Glomerular endothelial cell (primary cell): ENCODE data around the gene UXT. TPM values are rescaled to one million over a fixed set of nuclear protein-coding genes. Genes with fewer than 3 reads are reported as not detected.

Experiments
- DNase-seq: peaks from one replicate; pipeline ENCODE4 v3.0.0-alpha.2; 2011; ENCODE audit warnings: low read depth, low spot score; ENCODE audit errors: extremely low read depth
- total RNA-seq: library from RNA; depleted of rRNA; stranded (reverse); fragments of >200 nt; gene quantifications from 2 replicates; pipeline ENCODE4 v1.2.3, GENCODE V29; 2015

UXT gene
- total RNA-seq, 1 donor from 2014 or later, result 61.9 TPM

- DNase-seq, result no peak
Observed at GRCh38 chrX:47649781-47650163, 9.2 kb downstream of the UXT start.

DNA sequence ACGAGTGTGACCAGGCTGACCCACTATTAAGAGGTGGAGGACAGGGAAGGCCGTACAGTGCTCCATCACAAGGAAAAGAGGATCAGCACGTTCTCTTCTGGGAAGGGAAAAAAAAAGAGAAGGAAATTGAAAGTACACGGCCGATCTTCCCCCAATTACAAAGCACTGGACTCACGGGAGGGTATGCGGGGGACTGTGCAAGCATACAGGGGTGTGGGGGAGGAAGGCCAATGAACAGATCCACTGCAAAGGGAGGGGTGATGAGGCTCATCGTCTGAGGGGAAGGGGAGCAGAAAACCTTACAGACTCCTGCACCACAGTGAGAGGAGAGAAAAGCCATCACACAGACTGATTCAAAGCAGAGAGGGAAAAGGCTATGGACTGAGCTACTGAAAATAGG lies 9.7 kb downstream of the UXT start:
- no peak for DNase-seq

DNA sequence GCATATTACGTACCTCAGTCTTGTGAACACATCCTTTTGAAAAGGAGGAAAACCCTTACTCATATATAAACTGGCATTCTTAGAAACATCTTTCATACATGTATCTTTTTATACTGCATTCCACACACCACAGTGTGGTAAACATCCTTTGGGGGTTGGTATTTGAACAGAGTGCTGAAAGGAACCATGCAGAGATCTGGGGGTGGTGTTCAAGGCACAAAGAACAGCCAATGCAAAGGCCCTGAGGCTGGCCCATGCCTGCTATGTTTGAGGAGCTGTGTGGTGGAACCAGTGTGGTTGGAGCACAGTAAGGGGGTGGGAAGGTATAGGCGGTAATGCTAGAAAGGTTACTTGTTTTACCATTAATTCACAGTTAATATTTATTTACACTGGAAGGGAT lies 10.6 kb downstream of the UXT start:
- no peak for DNase-seq

DNA sequence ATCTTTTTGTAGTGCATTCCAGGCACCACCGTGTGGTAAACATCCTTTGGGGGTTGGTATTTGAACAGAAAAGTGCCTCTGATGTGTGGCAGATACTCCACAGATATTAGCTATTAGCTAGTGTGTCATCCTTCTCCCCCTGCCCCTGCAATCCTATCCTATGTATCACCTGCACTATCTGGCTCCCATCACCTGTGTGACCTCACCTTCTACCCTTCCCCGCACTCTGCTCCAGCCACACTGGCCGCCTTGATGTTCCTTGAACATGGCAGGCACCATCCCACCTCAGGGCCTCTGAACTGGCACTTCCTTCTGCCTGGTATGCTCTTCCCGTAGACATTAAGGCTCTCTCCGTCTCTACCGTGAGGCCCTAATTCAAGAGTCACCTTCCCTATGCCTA lies 12.3 kb downstream of the UXT start:
- no peak for DNase-seq

DNA sequence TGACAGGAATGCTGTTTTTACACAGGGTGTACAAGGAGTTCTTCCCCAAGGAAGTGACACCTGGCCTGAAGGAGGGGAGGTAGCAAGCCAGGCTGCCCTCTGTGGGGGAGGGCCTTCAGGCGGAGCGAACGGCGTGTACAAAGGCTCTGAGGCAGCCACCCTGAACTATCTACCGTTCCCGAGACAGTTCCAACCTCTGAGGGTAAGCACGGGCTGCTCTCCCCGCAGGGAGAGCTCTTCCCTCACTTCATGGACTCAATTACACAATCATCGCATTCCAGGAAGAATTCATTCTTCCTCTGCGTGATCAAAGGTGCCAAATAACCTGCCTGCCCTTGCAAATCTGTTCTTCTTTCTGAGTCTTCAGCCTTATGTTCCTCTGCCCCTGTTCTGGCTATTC lies 13.4 kb downstream of the UXT start:
- DNase-seq, result no peak

GRCh38 chrX:47644557-47645091 lies 14.4 kb downstream of the UXT start:
- no peak for DNase-seq

DNA sequence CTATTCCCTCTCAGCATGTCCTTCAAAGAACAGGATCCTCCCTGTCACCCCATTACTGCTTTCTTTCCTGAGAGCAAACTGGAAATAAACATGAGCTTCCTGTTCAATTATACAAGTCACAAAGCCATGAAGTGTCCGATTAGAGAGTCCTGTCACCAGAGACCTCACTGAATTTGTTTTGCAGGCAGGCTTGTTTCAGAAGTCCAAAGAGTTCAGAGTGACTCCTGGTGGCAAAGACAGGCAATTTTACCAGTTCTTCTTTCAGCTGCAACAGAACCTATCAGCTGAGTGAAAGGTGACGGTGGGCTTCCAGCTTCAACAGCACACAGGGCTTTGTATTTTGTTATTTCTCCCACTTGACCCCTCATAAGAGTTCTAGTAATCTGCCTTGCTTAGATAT lies 15.1 kb downstream of the UXT start:
- no peak for DNase-seq

- DNase-seq, result no peak
Observed at GRCh38 chrX:47638816-47639215, 20.2 kb downstream of the UXT start.

GRCh38 chrX:47637546-47638195 lies 21.3 kb downstream of the UXT start:
- DNase-seq, result no peak

- DNase-seq, result no peak
Observed at GRCh38 chrX:47634871-47635575, 24.0 kb downstream of the UXT start.

- DNase-seq, result no peak
Observed at GRCh38 chrX:47633689-47634590, 25.0 kb downstream of the UXT start.

DNA sequence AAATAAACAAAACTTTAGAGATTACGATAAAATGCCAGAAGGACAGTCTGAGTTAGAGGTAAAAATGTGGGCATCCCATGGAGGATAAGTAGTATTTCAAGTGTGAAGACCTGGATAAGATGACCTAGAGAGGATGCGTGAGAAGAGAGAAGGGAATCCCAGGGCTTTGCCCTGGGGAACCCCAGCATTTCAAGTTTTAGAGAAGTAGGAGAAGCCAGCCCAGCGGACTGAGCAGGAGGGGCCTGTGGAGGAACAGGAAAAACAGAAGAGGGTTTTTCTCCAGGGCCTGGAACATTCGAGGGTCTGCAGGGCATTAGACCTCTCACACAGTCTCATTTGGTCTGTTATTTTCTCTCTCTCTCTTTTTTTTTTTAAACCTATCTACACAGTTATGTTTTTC lies 26.3 kb downstream of the UXT start:
- DNase-seq, result no peak

GRCh38 chrX:47631676-47632075 lies 27.3 kb downstream of the UXT start:
- no peak for DNase-seq

GRCh38 chrX:47629419-47630200 lies 29.4 kb downstream of the UXT start, which contains the start of gene CFP:
CFP (minus strand) TSS chrX:47629930; CDS start chrX:47629844, 86 bp downstream.
- DNase-seq, result no peak

GRCh38 chrX:47628982-47629381 lies 30.0 kb downstream of the UXT start:
- DNase-seq, result no peak

DNA sequence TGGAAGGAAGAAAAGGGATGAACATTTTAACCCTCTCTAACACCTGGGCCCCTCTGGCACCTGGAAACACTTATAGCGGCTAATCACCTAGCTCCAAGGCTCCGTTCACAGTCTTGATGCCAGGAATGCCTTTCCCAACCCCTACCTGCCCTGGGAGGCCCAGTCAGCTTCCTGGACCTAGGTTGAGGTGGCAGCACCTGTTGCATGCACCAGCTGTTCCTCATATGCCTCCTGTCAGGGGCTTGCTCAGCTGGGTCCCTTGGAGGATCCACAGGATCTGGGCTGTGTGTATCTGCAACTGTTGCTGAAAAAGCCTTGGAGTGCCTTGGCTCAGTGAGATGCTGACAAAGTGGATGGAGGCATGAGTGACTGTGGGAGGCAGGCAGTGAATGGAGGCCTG lies 33.6 kb downstream of the UXT start:
- no peak for DNase-seq

- DNase-seq, result no peak
Observed at GRCh38 chrX:47623540-47624027, 35.4 kb downstream of the UXT start.

DNA sequence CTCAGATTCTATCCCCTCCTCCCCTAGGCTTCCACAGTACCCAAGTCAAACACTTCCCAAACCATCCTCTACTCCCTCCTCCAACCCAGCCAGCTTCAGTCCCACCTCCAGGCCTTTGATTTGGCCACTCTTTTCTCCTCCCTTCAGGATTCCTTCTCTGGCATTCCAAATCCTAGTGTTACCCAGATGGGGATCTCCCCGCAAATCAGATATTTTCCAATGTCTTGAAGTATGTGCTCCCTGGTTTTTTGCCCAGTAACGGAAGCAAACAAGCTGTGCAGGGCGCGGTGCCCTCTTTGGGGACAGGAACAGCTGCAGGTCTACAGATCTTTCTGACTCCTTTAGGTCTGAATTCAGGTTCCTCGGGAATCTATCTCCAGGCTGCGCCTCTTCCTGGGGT lies 37.1 kb downstream of the UXT start:
- DNase-seq, result no peak

- DNase-seq, result no peak
Observed at GRCh38 chrX:47620303-47620685, 38.7 kb downstream of the UXT start.
